Stomach (tissue), 9 donors: Measurements from ENCODE around the gene ARHGAP15. TPM values are rescaled to one million over a fixed set of nuclear protein-coding genes. Genes with fewer than 3 reads are reported as not detected.

ENCODE experiments used
- DNase-seq, 2 donors: peaks; one replicate each; pipeline versions ENCODE4 v3.0.0 to v3.0.0-alpha.2; 2013 to 2019
- H3K27ac ChIP-seq, 5 donors: fragments of 200-600 bp in 4 of 5; sonication (generic) in 4 of 5; one replicate each; pipeline ENCODE4 v1.5.1; 2013 to 2019; ENCODE audit warnings: mild to moderate bottlenecking in 1 of 5, moderate library complexity in 1 of 5
- H3K27me3 ChIP-seq, 3 donors: fragments of 200-600 bp; sonication (generic); one replicate each; pipeline ENCODE4 v1.5.1; 2017 to 2019; ENCODE audit warnings: mixed run types in 1 of 3
- H3K36me3 ChIP-seq, 4 donors: fragments of 200-600 bp; sonication (generic); 1 replicate in 3 of 4; 2 replicates in 1 of 4; pipeline ENCODE4 v1.5.1; 2016 to 2019
- H3K4me1 ChIP-seq, 4 donors: fragments of 200-600 bp; sonication (generic); one replicate each; pipeline ENCODE4 v1.5.1; 2016 to 2019
- H3K4me3 ChIP-seq, 4 donors: fragments of 200-600 bp; sonication (generic) in 3 of 4; one replicate each; pipeline ENCODE4 v1.5.1; 2016 to 2019; ENCODE audit warnings: mild to moderate bottlenecking in 1 of 4
- H3K9me3 ChIP-seq, 4 donors: fragments of 200-600 bp; sonication (generic); one replicate each; pipeline ENCODE4 v1.5.1; 2016 to 2019
- EP300 ChIP-seq: sonication (generic); formaldehyde crosslinking; IDR thresholded peaks from one replicate; pipeline ENCODE4 v1.6.1; 2017; ENCODE audit warnings: antibody characterized with exemption
- POLR2A ChIP-seq, 4 donors: fragments of 450-650 bp; IDR thresholded peaks; one replicate each; pipeline ENCODE4 v1.6.1; 2016; ENCODE audit warnings: antibody characterized with exemption in 4 of 4, control low read depth in 2 of 4, mild to moderate bottlenecking in 1 of 4, moderate library complexity in 1 of 4
- POLR2AphosphoS5 ChIP-seq, 3 donors: sonication (generic); formaldehyde crosslinking; IDR thresholded peaks; one replicate each; pipeline ENCODE4 v1.6.1; 2016; ENCODE audit warnings: antibody characterized with exemption in 3 of 3
- WGBS, 5 donors: extraction: QIAGEN DNeasy Blood & Tissue Kit in 3 of 5; methylation state at CpG; one replicate each; pipeline versions ENCODE4 v1.1.5 to v1.1.7; 2013 to 2018; 5-methylcytosine and 5-hydroxymethylcytosine counted together
- intact Hi-C: fragments of 100-400 bp; cut with DNase I; formaldehyde crosslinking; loops from one replicate; pipeline ENCODE4 v1.15.1; 2023; ENCODE audit warnings: low total_unique reads
- polyA plus RNA-seq, 3 donors: library from polyadenylated mRNA; stranded (reverse); fragments of 200-250 nt; gene quantifications; one replicate each; pipeline ENCODE4 v1.2.3, GENCODE V29; 2013
- total RNA-seq, 5 donors: library from RNA; depleted of rRNA; stranded (reverse); fragments of >200 nt; gene quantifications; one replicate each; pipeline versions ENCODE4 v1.1.0 to v1.2.3, GENCODE V29; 2014 to 2016
- TF ChIP-seq, protein P1 (sequence below), 7 experiments: fragments of 450-650 bp in 4 of 7; fragments of 200-600 bp in 3 of 7; sonication (generic) in 3 of 7; IDR thresholded peaks; one replicate each; pipeline ENCODE4 v1.5.1; 2016 to 2019; ENCODE audit warnings: antibody characterized with exemption in 7 of 7, control low read depth in 2 of 7, mild to moderate bottlenecking in 1 of 7
- donor health status: healthy with polysubstance abuse.
- donor health status: Bipolar disorder and iron deficiency.
- donor health status: healthy.

ARHGAP15 gene
- total and polyA plus RNA-seq, 8 donors: 1.8 to 66.3 (median 6.8) TPM; not detected in 1

DNA sequence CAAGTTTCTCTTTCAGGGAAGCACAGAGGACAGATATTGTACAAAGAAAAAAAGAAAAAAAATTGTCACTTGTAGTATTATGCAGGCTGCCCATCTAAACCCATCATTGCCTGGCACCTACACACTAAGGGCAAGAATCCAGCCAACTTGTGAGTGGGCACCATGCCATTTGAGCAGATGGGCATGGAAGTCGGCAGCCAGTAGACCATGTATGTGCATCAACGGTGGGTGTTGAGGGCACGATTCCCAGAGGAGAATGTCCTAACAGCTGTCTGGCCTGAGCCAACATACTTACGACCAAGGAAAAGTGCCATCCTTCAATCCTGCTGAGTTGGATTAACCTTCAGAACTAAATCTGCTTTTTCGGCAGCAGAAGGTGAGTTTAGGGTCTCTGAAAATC is 63.9 kb downstream of the ARHGAP15 start:
- DNase-seq: no peak
- TF ChIP-seq EP300: no peak
- no peak for TF ChIP-seq POLR2A (IDR thresholded peaks at IDR 0.05)
- TF ChIP-seq, protein P1, sequence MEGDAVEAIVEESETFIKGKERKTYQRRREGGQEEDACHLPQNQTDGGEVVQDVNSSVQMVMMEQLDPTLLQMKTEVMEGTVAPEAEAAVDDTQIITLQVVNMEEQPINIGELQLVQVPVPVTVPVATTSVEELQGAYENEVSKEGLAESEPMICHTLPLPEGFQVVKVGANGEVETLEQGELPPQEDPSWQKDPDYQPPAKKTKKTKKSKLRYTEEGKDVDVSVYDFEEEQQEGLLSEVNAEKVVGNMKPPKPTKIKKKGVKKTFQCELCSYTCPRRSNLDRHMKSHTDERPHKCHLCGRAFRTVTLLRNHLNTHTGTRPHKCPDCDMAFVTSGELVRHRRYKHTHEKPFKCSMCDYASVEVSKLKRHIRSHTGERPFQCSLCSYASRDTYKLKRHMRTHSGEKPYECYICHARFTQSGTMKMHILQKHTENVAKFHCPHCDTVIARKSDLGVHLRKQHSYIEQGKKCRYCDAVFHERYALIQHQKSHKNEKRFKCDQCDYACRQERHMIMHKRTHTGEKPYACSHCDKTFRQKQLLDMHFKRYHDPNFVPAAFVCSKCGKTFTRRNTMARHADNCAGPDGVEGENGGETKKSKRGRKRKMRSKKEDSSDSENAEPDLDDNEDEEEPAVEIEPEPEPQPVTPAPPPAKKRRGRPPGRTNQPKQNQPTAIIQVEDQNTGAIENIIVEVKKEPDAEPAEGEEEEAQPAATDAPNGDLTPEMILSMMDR (IDR thresholded peaks at IDR 0.05): no peak
- TF ChIP-seq POLR2AphosphoS5 (IDR thresholded peaks at IDR 0.05): no peak
- Histone ChIP-seq H3K4me1 (no peaks in the 10 kb centered on the region), H3K27ac (no peak overlapping the region), H3K27me3 (no peaks in the 10 kb centered on the region), H3K36me3 (no peaks in the 10 kb centered on the region), H3K9me3 (no peaks in the 10 kb centered on the region), H3K4me3 (no peak overlapping the region)
- WGBS, 5 donors: 73 to 83% (median 76%) methylated on average over 5 of the region's 5 CpGs
- intact Hi-C loops: no loop called here

DNA sequence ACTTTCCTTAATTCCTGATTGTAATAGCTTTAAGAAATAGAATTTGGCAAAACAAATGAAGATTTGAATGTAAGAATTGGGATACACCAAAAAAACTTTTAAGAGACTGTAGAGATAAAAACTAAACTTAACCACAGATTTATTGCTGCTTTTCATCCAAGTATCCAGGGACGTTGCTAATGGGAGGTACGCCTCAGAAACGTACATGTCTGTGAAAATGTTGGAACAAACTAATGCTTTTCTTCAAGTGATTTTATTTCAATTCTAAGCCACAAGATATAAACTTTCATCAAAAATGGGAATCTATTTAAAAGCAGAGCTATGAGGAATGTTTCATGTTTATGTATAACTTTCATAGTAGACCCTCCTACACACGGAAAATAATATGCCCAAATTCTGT is 66.3 kb downstream of the ARHGAP15 start:
- DNase-seq: peak in 1 of 2 donors; percentile 13
- WGBS, 5 donors: 56 to 77% (median 68%) methylated on average over 4 of the region's 4 CpGs
- no peaks in the 10 kb centered on the region for H3K36me3 ChIP-seq
- intact Hi-C loops: no loop called here
- no peak overlapping the region for H3K27ac ChIP-seq
- no peaks in the 10 kb centered on the region for H3K4me1 ChIP-seq
- H3K4me3 ChIP-seq: no peak overlapping the region
- H3K27me3 ChIP-seq: no peaks in the 10 kb centered on the region
- TF ChIP-seq POLR2A (IDR thresholded peaks at IDR 0.05): no peak
- no peak for TF ChIP-seq POLR2AphosphoS5 (IDR thresholded peaks at IDR 0.05)
- TF ChIP-seq EP300: no peak
- TF ChIP-seq, protein P1 (IDR thresholded peaks at IDR 0.05): no peak
- no peaks in the 10 kb centered on the region for H3K9me3 ChIP-seq

DNA sequence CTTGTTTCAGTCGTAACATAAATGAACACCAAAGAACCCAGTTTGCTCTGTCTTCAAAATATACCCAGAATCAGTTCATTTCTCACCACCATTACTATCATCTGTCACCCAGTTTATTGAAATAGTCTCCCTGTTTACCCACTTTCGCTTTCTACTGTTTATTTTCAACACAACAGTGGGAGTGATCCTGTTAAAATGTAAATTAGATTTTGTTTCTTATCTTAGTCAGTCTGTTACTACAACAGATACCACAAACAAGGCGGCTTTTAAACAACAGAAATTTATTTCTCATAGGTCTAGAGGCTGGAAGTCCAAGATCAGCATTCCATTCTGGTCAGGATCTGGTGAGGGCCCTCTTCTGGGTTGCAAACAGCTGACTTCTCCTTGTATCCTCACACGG is 74.8 kb downstream of the ARHGAP15 start:
- intact Hi-C loops: no loop called here
- 76 to 87% (median 82%) methylated on average over 4 of the region's 4 CpGs for WGBS, 5 donors
- Histone ChIP-seq H3K27me3 (no peaks in the 10 kb centered on the region), H3K9me3 (no peaks in the 10 kb centered on the region), H3K4me1 (no peaks in the 10 kb centered on the region), H3K36me3 (no peaks in the 10 kb centered on the region), H3K27ac (no peak overlapping the region), H3K4me3 (no peak overlapping the region)
- no peak for TF ChIP-seq POLR2A (IDR thresholded peaks at IDR 0.05)
- no peak for TF ChIP-seq EP300
- TF ChIP-seq, protein P1 (IDR thresholded peaks at IDR 0.05): no peak
- TF ChIP-seq POLR2AphosphoS5 (IDR thresholded peaks at IDR 0.05): no peak
- DNase-seq: no peak

DNA sequence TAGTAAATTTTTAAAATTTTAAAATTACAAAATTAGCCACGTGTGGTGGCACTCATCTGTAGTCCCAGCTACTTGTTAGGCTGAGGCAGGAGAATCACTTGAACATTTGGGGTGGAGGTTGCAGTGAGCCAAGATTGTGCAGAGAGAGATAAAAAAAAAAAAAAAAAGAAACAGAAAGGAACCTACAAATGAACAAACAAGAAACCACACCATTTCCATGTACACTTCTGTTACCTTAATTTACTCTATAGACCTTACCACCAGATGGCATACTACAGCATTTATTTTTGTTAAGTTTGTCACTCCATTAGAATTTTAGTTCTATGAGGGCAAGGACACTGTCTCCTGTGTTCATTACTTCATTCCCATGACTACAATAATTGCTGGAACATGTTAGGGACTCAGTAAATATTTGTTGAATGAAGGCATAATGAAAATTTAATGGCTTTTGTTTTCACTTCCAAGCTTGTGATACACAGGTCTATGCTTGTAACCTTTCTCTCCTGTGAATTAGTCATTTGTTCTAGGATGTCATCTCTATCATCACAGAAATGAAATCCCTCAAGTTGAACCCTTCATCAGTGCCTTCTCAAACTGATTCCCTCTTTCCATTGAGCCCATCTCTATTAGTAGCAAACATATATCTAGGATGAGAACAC is 76.0 kb downstream of the ARHGAP15 start:
- 73 to 80% (median 78%) methylated on average over 1 of the region's 1 CpG for WGBS, 5 donors
- no peaks in the 10 kb centered on the region for H3K9me3 ChIP-seq
- H3K27ac ChIP-seq: no peak overlapping the region
- no peaks in the 10 kb centered on the region for H3K36me3 ChIP-seq
- H3K27me3 ChIP-seq: no peaks in the 10 kb centered on the region
- TF ChIP-seq, protein P1 (IDR thresholded peaks at IDR 0.05): no peak
- TF ChIP-seq EP300: no peak
- TF ChIP-seq POLR2AphosphoS5 (IDR thresholded peaks at IDR 0.05): no peak
- no peak for TF ChIP-seq POLR2A (IDR thresholded peaks at IDR 0.05)
- H3K4me3 ChIP-seq: no peak overlapping the region
- H3K4me1 ChIP-seq: no peaks in the 10 kb centered on the region
- intact Hi-C loops: no loop called here
- DNase-seq: peak in 1 of 2 donors; percentile 11
